OCI-M2 (cell line): ENCODE measurements around the gene DLL4.

Experiments
- DNase-seq: peaks from one replicate; lab custom pipeline; 2025; ENCODE audit not compliant: unreplicated experiment; lab: John Stamatoyannopoulos, UW

Gene DLL4

GRCh38 chr15:40986820-40987219, 57.7 kb downstream of the DLL4 start:
- no peak for DNase-seq

- DNase-seq = no peak
Observed at GRCh38 chr15:40988156-40988555, 59.0 kb downstream of the DLL4 start.
